HG02852 (cell line): Measurements from ENCODE around the gene UFSP1.
"Not testable (repeated sequence)": the region's sequence is repeated elsewhere in the genome, so short reads cannot be mapped to it uniquely, and the experiment has no call there.

ENCODE experiments used
- ATAC-seq: cut with Tn5 transposase; IDR thresholded peaks from one replicate; pipeline ENCODE4 v1.9.1; 2021; ENCODE audit warnings: mild to moderate bottlenecking, moderate library complexity; ENCODE audit not compliant: unreplicated experiment

Gene UFSP1

DNA sequence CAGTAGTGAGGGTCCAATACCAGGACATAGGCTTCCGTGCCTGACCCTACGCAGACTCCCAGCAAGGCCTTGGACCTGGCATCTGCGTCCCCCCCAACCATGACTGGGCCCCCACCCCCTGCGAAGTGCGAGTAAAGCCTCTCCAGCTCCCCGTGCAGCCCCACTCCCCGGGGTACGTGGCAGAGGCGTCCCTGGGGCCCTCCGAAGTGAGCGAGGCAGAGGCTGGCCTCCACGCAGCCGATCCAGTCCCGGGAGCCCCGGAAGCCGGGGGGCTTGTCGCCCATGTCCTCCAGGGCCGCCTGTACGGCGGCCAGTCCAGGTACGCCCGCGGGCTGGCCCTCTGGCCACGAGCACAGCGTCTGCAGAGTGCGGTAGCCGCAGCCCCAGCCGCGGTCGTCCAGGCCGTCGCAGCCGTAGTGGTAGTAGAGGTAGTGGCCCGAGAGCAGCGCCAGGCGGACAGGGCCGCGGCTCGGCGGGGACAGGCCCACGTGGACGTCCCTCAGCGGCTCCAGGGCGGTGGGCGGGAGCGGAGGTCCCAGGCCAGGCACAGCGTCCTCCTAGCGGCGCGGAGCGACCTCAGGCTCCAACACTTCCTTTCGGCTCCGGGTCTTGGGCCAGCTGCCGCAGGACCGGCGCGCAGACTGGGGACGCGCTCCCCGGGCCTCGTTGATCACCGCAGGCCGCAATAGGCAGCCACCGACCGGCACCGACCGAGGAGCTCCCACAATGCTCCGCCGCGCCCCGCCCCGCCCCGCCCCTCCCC lies at the start of gene UFSP1:
TSS of gene UFSP1 (minus strand) at position 728 of the 763 bp plus-strand sequence. CDS start at position 284, 444 bp downstream.
- peak; percentile 35 for ATAC-seq

- not testable (repeated sequence) for ATAC-seq
Measured at GRCh38 chr7:100936167-100936566, 46.7 kb upstream of the UFSP1 start.

DNA sequence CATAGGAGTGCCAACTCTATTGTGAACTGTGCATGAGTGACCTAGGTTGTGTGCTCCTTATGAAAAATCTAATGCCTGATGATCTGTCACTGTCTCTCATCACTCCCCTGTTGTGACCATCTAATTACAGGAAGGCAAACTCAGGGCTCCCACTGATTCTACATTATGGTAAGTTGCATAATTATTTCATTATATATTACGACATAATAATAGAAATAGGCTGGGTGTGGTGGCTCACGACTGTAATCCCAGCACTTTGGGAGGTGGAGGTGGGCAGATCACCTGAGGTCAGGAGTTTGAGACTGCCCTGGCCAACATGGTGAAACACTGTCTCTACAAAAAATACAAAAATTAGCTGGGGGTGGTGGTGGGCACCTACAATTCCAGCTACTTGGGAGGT lies 45.9 kb upstream of the UFSP1 start:
- ATAC-seq: not testable (repeated sequence)

- no peak for ATAC-seq
Measured at GRCh38 chr7:100933734-100934133, 44.2 kb upstream of the UFSP1 start.

- ATAC-seq: no peak
Measured at GRCh38 chr7:100929808-100930174, 40.3 kb upstream of the UFSP1 start.

DNA sequence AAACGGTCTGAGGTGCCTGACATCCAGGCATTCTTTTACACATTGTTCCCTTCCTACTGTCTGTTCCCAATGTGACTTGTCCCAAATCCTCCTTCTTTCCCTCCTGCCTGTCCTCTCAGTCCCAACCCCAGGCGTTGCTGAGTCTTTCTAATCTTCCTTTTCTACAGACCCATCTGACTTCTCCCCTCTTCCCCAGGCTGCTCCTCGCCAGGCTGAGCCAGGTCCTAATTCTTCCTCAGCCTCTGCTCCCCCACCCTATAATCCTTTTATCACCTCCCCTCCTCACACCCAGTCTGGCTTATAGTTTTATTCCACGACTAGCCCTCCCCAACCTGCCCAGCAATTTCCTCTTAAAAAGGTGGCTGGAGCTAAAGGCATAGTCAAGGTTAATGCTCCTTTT lies 34.1 kb upstream of the UFSP1 start:
- not testable (repeated sequence) for ATAC-seq

DNA sequence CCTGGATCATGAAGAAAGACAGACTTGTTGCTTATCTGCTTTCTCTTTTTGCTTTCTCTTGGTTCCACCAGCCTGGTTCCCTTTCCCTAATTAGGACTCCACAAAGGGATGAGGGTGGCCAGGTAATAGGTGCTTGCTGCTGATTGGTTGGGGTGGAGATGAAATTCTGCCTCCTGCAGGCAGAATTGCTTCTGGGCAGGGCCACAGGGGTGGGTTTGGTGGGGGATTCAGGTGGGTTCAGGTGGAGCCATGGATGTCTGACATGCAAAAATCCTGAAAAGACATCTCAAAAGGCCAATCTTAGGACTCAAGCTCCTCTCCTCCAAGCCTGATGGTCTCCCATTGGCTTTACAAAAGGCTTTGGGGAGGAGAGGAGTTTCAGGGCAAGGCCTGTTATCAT lies 31.5 kb upstream of the UFSP1 start:
- ATAC-seq: no peak

GRCh38 chr7:100919779-100920437 lies 30.4 kb upstream of the UFSP1 start:
- ATAC-seq: not testable (repeated sequence)

- not testable (repeated sequence) for ATAC-seq
Measured at GRCh38 chr7:100919335-100919734, 29.8 kb upstream of the UFSP1 start.

DNA sequence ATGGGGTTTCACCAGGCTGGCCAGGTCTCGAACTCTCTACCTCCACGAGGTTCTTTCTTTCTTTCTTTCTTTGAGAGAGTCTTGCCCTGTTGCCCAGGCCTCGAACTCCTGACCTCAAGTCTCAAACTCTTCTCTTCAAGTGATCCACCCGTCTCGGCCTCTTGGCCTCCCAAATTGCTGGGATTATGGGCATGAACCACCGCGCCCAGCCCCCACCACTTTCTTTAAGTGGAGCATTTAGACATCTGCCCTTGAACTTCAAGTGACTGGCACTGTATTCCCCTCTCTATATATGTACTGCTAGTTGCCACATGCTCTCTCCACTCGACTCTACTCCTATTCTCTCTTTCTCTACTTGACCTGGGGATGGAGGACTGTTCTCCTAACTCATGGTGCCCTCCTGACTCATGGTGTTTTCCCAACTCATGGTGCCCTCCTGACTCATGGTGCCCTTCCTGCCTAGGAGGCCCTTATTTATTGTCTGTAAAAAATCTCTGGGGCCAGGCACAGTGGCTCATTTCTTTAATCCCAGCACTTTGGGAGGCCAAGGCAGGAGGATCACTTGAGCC lies 25.4 kb upstream of the UFSP1 start:
- ATAC-seq: no peak

DNA sequence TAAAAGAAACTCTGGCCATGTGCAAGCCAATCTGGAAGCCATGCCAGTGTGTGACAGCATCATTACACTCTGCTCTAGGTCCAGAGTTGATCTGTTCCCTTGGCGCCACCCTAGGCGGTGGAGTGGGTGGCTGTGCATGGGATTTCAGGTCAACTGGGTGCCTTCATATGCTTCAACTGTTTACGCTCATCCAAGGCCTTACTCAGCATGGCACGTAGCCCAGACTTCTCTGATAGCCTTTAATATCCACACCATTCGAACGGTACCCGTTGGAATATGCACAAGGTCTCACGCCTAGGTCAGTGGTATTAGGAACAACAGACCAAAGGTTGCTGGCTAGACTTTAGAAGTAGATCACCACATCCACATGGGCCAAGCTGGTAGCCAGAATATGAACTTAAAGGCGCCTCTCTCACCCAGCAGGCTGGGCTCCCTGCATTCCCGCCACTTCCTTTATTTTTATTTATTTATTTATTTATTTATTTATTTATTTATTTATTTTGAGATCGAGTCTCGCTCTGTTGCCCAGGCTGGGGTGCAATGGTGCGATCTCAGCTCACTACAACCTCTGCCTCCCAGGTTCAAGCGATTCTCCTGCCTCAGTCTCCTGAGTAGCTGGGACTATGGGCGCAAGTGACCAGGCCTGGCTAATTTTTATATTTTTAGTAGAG lies 24.8 kb upstream of the UFSP1 start:
- no peak for ATAC-seq

- ATAC-seq: no peak
Measured at GRCh38 chr7:100911484-100911883, 22.0 kb upstream of the UFSP1 start.

DNA sequence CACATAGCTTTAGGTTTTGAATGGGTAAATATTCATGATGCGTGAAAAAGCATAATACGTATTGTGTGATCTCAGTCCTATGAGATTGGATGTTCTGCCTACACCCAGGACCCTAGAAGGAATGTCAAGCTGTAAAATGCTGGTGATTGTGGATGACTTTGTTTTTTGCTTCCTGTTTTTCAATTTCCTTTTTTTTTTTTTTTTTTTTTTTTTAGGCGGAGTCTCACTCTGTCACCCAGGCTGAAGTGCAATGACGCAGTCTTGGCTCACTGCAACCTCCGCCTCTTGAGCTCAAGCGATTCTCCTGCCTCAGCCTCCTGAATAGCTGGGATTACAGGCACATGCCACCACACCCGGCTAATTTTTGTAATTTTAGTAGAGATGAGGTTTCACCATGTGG lies 20.9 kb upstream of the UFSP1 start:
- not testable (repeated sequence) for ATAC-seq

DNA sequence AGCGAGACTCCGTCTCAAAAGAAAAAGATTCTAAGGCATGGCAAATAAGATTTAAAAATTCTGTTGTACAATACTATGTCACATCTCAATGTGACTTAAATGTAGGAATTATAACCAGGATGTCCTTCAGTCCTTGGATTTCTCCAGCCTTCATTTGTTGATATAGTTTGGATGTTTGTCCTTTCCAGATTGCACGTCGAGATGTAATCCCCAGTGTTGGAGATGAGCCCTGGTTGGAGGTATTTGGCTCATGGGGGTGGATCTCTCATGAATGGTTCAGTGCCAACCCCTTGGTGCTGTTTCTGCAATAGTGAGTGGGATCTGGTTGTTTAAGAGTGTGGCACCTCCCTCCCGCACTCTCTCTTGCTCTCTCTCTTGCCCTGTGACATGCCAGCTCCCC lies 19.0 kb upstream of the UFSP1 start:
- no peak for ATAC-seq

DNA sequence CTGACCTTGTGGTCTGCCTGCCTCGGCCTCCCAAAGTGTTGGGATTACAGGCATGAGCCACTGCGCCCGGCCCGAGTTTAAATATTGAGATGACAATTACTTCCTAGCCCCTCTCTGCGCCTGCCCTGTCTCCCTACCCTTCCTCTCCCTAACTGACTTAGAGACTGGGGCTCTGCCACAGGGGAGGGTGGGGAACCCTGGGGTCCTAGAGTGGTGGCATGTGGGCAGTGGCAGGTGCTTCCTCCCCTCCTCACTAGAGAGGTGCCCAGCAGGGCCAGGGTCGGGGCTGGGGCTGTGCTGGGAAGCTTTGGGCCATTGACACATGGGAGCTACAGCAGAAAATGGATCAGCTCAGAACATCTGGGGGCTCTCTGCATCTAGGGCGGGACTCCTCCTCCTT lies 13.1 kb upstream of the UFSP1 start:
- no peak for ATAC-seq

DNA sequence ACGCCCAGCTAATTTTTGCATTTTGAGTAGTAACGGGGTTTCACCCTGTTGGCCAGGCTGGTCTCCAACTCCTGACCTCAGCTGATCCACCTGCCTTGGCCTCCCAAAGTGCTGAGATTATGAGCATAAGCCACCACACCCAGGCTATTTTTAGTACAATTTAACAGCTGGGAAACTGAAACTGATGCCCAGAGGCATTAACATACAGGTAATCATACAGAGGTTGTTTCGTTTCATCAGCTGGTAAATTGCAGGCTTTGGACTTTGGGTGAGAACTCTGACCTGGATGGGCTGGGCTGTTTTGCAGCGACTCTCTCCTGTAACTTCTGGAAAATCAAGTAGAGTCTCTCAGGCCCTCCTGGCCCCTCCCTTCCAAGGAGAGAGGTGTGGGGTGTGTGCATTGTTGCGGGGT lies 12.4 kb upstream of the UFSP1 start:
- no peak for ATAC-seq

GRCh38 chr7:100900978-100901377 lies 11.5 kb upstream of the UFSP1 start:
- ATAC-seq: no peak

DNA sequence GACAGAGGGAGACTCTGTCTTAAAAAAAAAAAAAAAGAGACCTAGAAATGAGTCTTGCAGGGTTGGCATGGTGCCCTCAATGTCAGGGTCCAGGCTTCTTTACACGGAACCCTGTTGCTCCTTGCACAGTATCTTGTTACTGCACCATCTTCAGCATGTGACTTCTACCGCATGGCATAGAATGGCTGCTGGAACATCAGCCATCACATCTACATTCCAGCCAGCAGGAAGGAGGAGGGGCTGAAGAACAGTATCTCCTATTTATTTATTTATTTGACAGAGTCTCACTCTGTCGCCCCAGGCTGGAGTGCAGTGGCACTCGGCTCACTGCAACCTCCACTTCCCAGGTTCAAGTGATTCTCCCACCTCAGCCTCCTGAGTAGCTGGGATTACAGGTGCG lies 9.9 kb upstream of the UFSP1 start:
- no peak for ATAC-seq

GRCh38 chr7:100897772-100898454 lies 8.4 kb upstream of the UFSP1 start:
- no peak for ATAC-seq

GRCh38 chr7:100896732-100897608 lies 7.5 kb upstream of the UFSP1 start:
- ATAC-seq: no peak
